Ectodermal cell (in vitro differentiated cells): ENCODE results near the gene ZNF664.

Experiments
- H3K27ac ChIP-seq: 2 replicates; pipeline ENCODE4 v1.7.0; 2013; ENCODE audit warnings: mild to moderate bottlenecking, low read depth, low read length; ENCODE audit not compliant: insufficient read depth, poor library complexity, severe bottlenecking
- H3K27me3 ChIP-seq: 2 replicates; pipeline ENCODE4 v1.7.0; 2013; ENCODE audit warnings: mild to moderate bottlenecking, low read length; ENCODE audit not compliant: insufficient read depth, control insufficient read depth, poor library complexity, severe bottlenecking
- H3K36me3 ChIP-seq: one replicate; pipeline ENCODE4 v1.7.0; 2013; ENCODE audit warnings: low read length; ENCODE audit not compliant: control insufficient read depth, insufficient read depth
- H3K4me1 ChIP-seq: one replicate; pipeline ENCODE4 v1.7.0; 2013; ENCODE audit warnings: low read length; ENCODE audit not compliant: control insufficient read depth, insufficient read depth
- H3K4me3 ChIP-seq: 2 replicates; pipeline ENCODE4 v1.7.0; 2013; ENCODE audit warnings: low read depth, low read length, control low read depth; ENCODE audit not compliant: insufficient read depth
- H3K9me3 ChIP-seq: 2 replicates; pipeline ENCODE4 v1.7.0; 2013; ENCODE audit warnings: mild to moderate bottlenecking, low read length, moderate library complexity; ENCODE audit not compliant: control insufficient read depth
- WGBS, 2 experiments: methylation state at CpG; one replicate each; pipeline ENCODE4 v1.1.7; 2013; ENCODE audit warnings: missing lambda C conversion rate in 2 of 2; 5-methylcytosine and 5-hydroxymethylcytosine counted together

ZNF664 gene

DNA sequence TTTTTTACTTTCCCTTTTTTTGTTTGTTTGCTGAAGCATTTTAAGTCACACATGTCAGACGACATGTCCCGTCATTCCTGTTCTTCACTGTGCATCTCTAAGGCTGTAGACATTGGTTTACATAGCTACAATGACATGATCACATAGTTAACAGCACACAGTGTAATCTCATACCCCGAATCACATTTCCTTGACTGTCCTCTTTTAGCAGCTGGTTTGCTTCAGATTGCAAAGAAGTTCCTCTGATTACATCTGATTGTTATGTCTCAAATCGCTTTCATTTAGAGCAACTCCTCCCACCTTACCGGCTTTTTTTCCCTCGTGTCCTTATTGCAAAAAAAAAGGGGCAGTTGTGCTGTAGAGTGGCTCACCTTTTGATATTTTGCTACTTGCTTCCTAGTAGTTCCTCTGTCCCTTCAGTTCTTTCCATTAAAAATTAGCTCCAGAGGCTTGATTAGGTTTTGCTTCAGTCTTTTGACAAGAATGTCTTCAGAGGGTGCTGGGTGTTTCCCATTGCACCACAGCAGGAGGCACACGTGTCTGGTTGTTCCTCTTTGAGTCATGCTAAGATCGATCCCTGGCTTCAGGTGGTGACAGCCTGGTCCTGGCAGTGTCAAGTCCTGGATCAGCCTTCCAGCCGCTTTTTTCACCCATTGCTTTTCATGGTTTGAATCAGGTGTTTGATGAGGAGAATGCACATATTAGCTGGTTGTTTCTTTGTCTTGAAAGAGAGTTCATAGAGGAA, 35.0 kb downstream of the ZNF664 start:
- 87 to 88% methylated on average over 9 of the region's 9 CpGs for WGBS, 2 experiments
- H3K27ac ChIP-seq, result no peak overlapping the region
- H3K27me3 ChIP-seq, result no peaks in the 10 kb centered on the region
- H3K4me3 ChIP-seq, result no peak overlapping the region
- H3K9me3 ChIP-seq, result no peaks in the 10 kb centered on the region
- H3K4me1 ChIP-seq, result peaks cover 22% of the 10 kb centered on the region
- peaks cover 15% of the 10 kb centered on the region for H3K36me3 ChIP-seq

GRCh38 chr12:124008595-124008994, 35.6 kb downstream of the ZNF664 start:
- Histone ChIP-seq H3K9me3 (no peaks in the 10 kb centered on the region), H3K27me3 (no peaks in the 10 kb centered on the region), H3K4me3 (no peak overlapping the region), H3K27ac (no peak overlapping the region), H3K36me3 (peaks cover 19% of the 10 kb centered on the region), H3K4me1 (peaks cover 22% of the 10 kb centered on the region)
- 66 to 70% methylated on average over 2 to 3 of the region's 3 CpGs for WGBS, 2 experiments

- Histone ChIP-seq H3K36me3 (peaks cover 19% of the 10 kb centered on the region), H3K27ac (no peak overlapping the region), H3K4me1 (peaks cover 22% of the 10 kb centered on the region), H3K27me3 (no peaks in the 10 kb centered on the region), H3K4me3 (no peak overlapping the region), H3K9me3 (no peaks in the 10 kb centered on the region)
- 96 to 100% methylated on average over 5 to 6 of the region's 6 CpGs for WGBS, 2 experiments
Observed at GRCh38 chr12:124009781-124010180, 36.8 kb downstream of the ZNF664 start.

- Histone ChIP-seq H3K27ac (no peak overlapping the region), H3K4me1 (peaks cover 21% of the 10 kb centered on the region), H3K9me3 (no peaks in the 10 kb centered on the region), H3K36me3 (peaks cover 17% of the 10 kb centered on the region), H3K4me3 (no peak overlapping the region), H3K27me3 (no peaks in the 10 kb centered on the region)
- 89 to 91% methylated on average over 3 of the region's 3 CpGs for WGBS, 2 experiments
Observed at GRCh38 chr12:124010687-124011086, 37.7 kb downstream of the ZNF664 start.

DNA sequence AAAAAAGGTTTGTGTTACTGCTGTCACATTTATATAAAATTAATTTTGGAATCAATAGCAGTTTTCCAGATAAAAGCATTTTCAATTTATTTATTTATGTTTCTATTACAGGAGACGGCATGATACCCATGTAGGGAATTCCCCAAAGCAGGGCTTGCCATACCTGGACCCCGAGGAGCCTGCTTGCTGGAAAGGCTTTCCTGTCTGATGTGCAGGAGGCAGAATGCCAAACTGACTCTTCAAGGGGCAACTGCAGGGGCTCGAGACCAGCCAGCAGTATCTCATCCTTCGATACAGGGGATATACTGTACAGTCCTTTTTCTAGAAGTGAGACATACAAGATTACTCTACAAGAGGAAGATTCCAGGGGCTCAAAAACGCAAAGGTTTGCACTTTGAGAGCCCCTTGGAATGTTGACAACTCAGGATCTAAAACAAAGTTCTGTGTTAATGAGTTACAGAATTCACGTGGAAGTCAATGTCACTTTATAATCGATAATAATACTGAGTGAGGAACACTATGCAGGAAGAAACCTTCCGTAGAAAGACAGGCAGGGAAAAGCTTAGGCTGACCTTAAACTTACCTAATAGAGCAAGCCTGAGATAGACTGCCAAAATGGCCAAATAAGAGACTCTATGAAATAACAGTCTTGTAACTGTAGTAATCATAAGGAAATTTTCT, 38.6 kb downstream of the ZNF664 start:
- WGBS, 2 experiments, result 93 to 97% methylated on average over 8 of the region's 8 CpGs
- Histone ChIP-seq H3K27ac (no peak overlapping the region), H3K27me3 (no peaks in the 10 kb centered on the region), H3K4me3 (no peak overlapping the region), H3K9me3 (no peaks in the 10 kb centered on the region), H3K4me1 (peaks cover 14% of the 10 kb centered on the region), H3K36me3 (peaks cover 16% of the 10 kb centered on the region)

- Histone ChIP-seq H3K27me3 (no peaks in the 10 kb centered on the region), H3K36me3 (peaks cover 16% of the 10 kb centered on the region), H3K4me3 (no peak overlapping the region), H3K4me1 (no peaks in the 10 kb centered on the region), H3K27ac (no peak overlapping the region), H3K9me3 (no peaks in the 10 kb centered on the region)
- WGBS, 2 experiments, result 92 to 95% methylated on average over 7 of the region's 7 CpGs
Observed at GRCh38 chr12:124013073-124013472, 40.1 kb downstream of the ZNF664 start.

GRCh38 chr12:124015494-124016461, 42.8 kb downstream of the ZNF664 start:
- Histone ChIP-seq H3K27me3 (no peaks in the 10 kb centered on the region), H3K9me3 (no peaks in the 10 kb centered on the region), H3K4me1 (no peaks in the 10 kb centered on the region), H3K4me3 (no peak overlapping the region), H3K27ac (no peak overlapping the region), H3K36me3 (peaks cover 16% of the 10 kb centered on the region)
- WGBS, 2 experiments, result 87 to 88% methylated on average over 13 of the region's 13 CpGs

DNA sequence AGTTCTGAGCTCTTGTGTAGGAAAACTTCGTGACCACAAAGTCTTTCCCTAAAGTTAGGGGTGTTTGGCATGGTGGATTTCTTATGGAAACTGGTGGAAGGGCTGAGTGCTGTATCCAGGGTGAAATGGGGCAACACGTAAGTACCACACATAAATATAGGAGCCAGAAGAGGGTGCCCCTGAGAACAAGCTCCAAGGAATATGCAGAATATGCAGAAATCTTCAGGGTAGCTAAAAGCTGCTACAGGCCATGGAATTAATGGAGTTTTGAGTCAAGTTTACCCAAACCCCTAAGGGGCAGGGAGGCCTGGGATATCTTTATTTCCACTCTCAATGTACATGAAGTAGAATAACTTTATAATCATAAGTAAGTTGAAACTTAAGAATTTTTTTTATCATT, 44.0 kb downstream of the ZNF664 start:
- peaks cover 8% of the 10 kb centered on the region for H3K36me3 ChIP-seq
- no peaks in the 10 kb centered on the region for H3K4me1 ChIP-seq
- H3K9me3 ChIP-seq, result no peaks in the 10 kb centered on the region
- no peaks in the 10 kb centered on the region for H3K27me3 ChIP-seq
- WGBS, 2 experiments, result 86 to 89% methylated on average over 2 of the region's 2 CpGs
- H3K4me3 ChIP-seq, result no peak overlapping the region
- no peak overlapping the region for H3K27ac ChIP-seq

GRCh38 chr12:124018539-124018938, 45.5 kb downstream of the ZNF664 start:
- no peak overlapping the region for H3K4me3 ChIP-seq

GRCh38 chr12:124019115-124019514, 46.1 kb downstream of the ZNF664 start:
- H3K27ac ChIP-seq, result no peak overlapping the region
- no peak overlapping the region for H3K4me3 ChIP-seq

More at GRCh38 chr12:124018539-124018938, 45.5 kb downstream of the ZNF664 start:
- Histone ChIP-seq H3K9me3 (no peaks in the 10 kb centered on the region), H3K27ac (no peak overlapping the region), H3K36me3 (no peaks in the 10 kb centered on the region), H3K27me3 (no peaks in the 10 kb centered on the region), H3K4me1 (no peaks in the 10 kb centered on the region)
- 90 to 95% methylated on average over 2 of the region's 2 CpGs for WGBS, 2 experiments

More at GRCh38 chr12:124019115-124019514, 46.1 kb downstream of the ZNF664 start:
- H3K4me1 ChIP-seq, result no peaks in the 10 kb centered on the region
- H3K9me3 ChIP-seq, result no peaks in the 10 kb centered on the region
- H3K36me3 ChIP-seq, result no peaks in the 10 kb centered on the region
- no peaks in the 10 kb centered on the region for H3K27me3 ChIP-seq
